Measurements from ENCODE around the gene TMEM98. TPM values are rescaled to one million over a fixed set of nuclear protein-coding genes. Genes with fewer than 3 reads are reported as not detected.

Gene TMEM98
- total and polyA plus RNA-seq, 9 of the 15 experiments (the other 6 are each of a cell fraction or from before 2014, with no cell fraction given): 33.5 to 164 (median 84.7) TPM

DNA sequence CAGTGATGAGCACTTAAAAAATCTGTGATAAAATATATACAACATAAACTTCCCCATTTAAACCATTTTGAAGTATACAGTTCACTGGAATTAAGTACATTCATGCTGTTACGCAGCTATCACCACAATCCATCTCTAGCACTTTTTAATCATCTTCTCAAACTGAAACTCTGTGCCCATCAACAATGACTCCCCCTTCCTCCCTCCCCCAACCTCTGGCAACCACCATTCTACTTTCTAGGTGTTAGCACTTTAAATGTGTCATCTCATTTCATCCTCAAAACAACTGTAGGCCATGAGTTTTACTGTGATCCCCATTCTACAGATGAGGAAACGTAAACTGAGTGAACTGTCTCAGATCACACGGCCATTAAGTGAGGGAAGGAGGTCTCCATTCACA, 13.8 kb upstream of the TMEM98 start:
- H3K4me3 ChIP-seq: no peak overlapping the region
- ChIA-PET CTCF (ENCODE audit: low intra/inter-chr PET ratio) (no interaction called here), POLR2A (interaction anchor here (4.8 kb wide), 1 partner anchor 15 kb away, joined by 26 read pairs; the partner anchor contains the start of gene TMEM98)
- DNase-seq (ENCODE audit: extremely low read depth in 1 of 4, low spot score in 3 of 4): no peak
- H4K20me1 ChIP-seq (replicated peaks; ENCODE audit: control insufficient read depth, insufficient read depth, low read length): no peaks in the 10 kb centered on the region
- 85% methylated on average over 3 of the region's 3 CpGs for WGBS (ENCODE audit: insufficient coverage, low coverage, missing lambda C conversion rate)
- H3K9me3 ChIP-seq (replicated peaks; ENCODE audit: control insufficient read depth, insufficient read depth, low read depth, low read length): no peaks in the 10 kb centered on the region; the same call in 1 of the 2 replicates
- peak overlapping the region; percentile 53; the same call in 1 of the 2 replicates for H2AFZ ChIP-seq (ENCODE audit: low read depth, low read length)
- no peaks in the 10 kb centered on the region for H3K36me3 ChIP-seq (ENCODE audit: control insufficient read depth, insufficient read depth, low read length)
- H3K79me2 ChIP-seq (ENCODE audit: control insufficient read depth, insufficient read depth, low read length): no peaks in the 10 kb centered on the region
- BruUV-seq (replicated peaks): no TSS peak
- no peak overlapping the region for H3K4me2 ChIP-seq (ENCODE audit: insufficient read depth, low read length)
- H3K9ac ChIP-seq (ENCODE audit: insufficient read depth in 1 of 2, low read depth in 2 of 2, low read length in 2 of 2): no peak overlapping the region
- peaks cover 18 to 61% of the 10 kb centered on the region in 2 experiments; a peak in 4 of 5 replicates for H3K4me1 ChIP-seq (replicated peaks in 1 of 2; ENCODE audit: control insufficient read depth in 2 of 2, insufficient read depth in 2 of 2, low read length in 2 of 2)
- H3K9me1 ChIP-seq (ENCODE audit: control insufficient read depth, insufficient read depth, low read length): no peaks in the 10 kb centered on the region
- no peak for ATAC-seq
- TF ChIP-seq BCOR (IDR thresholded peaks at IDR 0.05) (peak; percentile 36; the same call in 1 of the 2 replicates), RBM25 (IDR thresholded peaks at IDR 0.05; ENCODE audit: low read depth, low read length, severe bottlenecking) (peak; percentile 45)
- TF ChIP-seq, protein P1, sequence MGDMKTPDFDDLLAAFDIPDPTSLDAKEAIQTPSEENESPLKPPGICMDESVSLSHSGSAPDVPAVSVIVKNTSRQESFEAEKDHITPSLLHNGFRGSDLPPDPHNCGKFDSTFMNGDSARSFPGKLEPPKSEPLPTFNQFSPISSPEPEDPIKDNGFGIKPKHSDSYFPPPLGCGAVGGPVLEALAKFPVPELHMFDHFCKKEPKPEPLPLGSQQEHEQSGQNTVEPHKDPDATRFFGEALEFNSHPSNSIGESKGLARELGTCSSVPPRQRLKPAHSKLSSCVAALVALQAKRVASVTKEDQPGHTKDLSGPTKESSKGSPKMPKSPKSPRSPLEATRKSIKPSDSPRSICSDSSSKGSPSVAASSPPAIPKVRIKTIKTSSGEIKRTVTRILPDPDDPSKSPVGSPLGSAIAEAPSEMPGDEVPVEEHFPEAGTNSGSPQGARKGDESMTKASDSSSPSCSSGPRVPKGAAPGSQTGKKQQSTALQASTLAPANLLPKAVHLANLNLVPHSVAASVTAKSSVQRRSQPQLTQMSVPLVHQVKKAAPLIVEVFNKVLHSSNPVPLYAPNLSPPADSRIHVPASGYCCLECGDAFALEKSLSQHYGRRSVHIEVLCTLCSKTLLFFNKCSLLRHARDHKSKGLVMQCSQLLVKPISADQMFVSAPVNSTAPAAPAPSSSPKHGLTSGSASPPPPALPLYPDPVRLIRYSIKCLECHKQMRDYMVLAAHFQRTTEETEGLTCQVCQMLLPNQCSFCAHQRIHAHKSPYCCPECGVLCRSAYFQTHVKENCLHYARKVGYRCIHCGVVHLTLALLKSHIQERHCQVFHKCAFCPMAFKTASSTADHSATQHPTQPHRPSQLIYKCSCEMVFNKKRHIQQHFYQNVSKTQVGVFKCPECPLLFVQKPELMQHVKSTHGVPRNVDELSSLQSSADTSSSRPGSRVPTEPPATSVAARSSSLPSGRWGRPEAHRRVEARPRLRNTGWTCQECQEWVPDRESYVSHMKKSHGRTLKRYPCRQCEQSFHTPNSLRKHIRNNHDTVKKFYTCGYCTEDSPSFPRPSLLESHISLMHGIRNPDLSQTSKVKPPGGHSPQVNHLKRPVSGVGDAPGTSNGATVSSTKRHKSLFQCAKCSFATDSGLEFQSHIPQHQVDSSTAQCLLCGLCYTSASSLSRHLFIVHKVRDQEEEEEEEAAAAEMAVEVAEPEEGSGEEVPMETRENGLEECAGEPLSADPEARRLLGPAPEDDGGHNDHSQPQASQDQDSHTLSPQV (IDR thresholded peaks at IDR 0.05): no peak
- TF ChIP-seq, protein P2, sequence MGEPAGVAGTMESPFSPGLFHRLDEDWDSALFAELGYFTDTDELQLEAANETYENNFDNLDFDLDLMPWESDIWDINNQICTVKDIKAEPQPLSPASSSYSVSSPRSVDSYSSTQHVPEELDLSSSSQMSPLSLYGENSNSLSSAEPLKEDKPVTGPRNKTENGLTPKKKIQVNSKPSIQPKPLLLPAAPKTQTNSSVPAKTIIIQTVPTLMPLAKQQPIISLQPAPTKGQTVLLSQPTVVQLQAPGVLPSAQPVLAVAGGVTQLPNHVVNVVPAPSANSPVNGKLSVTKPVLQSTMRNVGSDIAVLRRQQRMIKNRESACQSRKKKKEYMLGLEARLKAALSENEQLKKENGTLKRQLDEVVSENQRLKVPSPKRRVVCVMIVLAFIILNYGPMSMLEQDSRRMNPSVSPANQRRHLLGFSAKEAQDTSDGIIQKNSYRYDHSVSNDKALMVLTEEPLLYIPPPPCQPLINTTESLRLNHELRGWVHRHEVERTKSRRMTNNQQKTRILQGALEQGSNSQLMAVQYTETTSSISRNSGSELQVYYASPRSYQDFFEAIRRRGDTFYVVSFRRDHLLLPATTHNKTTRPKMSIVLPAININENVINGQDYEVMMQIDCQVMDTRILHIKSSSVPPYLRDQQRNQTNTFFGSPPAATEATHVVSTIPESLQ (CRISPR knock-in tag; IDR thresholded peaks at IDR 0.05): no peak
- no peak for FAIRE-seq
- intact Hi-C loops (cut with micrococcal nuclease): no loop called here
- no peaks in the 10 kb centered on the region for H3K27me3 ChIP-seq (ENCODE audit: control insufficient read depth in 2 of 2, insufficient read depth in 2 of 2, low read length in 2 of 2)
- in situ Hi-C loops (cut with MboI): no loop called here
- H3K27ac ChIP-seq (ENCODE audit: extremely low read depth, low read depth, low read length): no peak overlapping the region

Measured in K562 (cell line).